Heart left ventricle (tissue), 13 donors: Measurements from ENCODE around the gene GAB2.

ENCODE experiments used
- POLR2A ChIP-seq, 2 donors: fragments of 450-650 bp; IDR thresholded peaks; one replicate each; pipeline ENCODE4 v1.6.1; 2017; ENCODE audit warnings: antibody characterized with exemption in 2 of 2, mild to moderate bottlenecking in 2 of 2, moderate library complexity in 2 of 2
- TF ChIP-seq, protein P1 (sequence below), 12 donors: fragments of 200-600 bp; sonication (generic) in 4 of 12; IDR thresholded peaks; one replicate each; pipeline versions ENCODE4 v1.5.0 to v1.8.0; 2018 to 2022; ENCODE audit warnings: antibody characterized with exemption in 12 of 12, mild to moderate bottlenecking in 5 of 12
- donor health status: ischemic (EF 13 %, LVEDD 7.1; RV severe dilation, severe dysfunction).
- donor health status: DM: no; HTN: yes; CAD: no.
- donor health status: DM: no; HTN: no; CAD: no.
- donor health status: ischemic (EF 25% LVEDD 6.9; RV normal size, moderate dysfunction).
- donor health status: ischemic (EF 25% LVEDD 5.7; RV mildly dilated, moderate dysfunction).
- donor health status: ischemic (EF 35%, LVEDD 5.7; RV mildly dilated, moderate dysfunction).
- donor health status: nonischemic (EF 11% LVEDD 7.7; RV severe dilation, severe dysfunction).
- donor health status: DM: yes; HTN: yes; CAD: no.
- donor health status: PGD.
- donor health status: ischemic (EF 29% LVEDD 5.4; RV normal size, mild dysfunction).
- donor health status: nonischemic (EF 23%, LVEDD 6.1; RV moderate dilation, normal function).

DNA sequence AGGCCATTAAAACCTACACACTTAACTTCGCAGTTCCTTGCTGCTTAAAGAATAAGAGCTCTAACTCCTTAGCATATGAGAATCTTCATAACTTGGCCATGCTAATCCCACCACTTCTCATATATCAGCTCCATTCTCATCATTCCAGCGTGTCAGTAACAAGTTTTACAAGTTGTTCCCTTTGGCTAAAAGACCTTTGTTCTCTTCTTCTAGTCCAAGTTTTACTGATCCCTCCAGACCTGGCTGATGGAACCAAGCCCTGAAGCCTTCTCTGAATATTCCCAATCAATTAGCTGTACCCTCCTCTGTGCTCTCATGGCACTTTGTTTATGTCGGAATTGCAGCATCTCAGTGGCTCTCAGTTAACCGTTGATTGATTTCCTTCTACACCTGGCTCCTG, 35.8 kb downstream of the GAB2 start:
- TF ChIP-seq, protein P1, sequence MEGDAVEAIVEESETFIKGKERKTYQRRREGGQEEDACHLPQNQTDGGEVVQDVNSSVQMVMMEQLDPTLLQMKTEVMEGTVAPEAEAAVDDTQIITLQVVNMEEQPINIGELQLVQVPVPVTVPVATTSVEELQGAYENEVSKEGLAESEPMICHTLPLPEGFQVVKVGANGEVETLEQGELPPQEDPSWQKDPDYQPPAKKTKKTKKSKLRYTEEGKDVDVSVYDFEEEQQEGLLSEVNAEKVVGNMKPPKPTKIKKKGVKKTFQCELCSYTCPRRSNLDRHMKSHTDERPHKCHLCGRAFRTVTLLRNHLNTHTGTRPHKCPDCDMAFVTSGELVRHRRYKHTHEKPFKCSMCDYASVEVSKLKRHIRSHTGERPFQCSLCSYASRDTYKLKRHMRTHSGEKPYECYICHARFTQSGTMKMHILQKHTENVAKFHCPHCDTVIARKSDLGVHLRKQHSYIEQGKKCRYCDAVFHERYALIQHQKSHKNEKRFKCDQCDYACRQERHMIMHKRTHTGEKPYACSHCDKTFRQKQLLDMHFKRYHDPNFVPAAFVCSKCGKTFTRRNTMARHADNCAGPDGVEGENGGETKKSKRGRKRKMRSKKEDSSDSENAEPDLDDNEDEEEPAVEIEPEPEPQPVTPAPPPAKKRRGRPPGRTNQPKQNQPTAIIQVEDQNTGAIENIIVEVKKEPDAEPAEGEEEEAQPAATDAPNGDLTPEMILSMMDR (IDR thresholded peaks at IDR 0.05) = no peak
- TF ChIP-seq POLR2A (IDR thresholded peaks at IDR 0.05) = no peak
